ENCODE data around the gene OR7G2.
"Not testable (repeated sequence)": the region's sequence is repeated elsewhere in the genome, so short reads cannot be mapped to it uniquely, and the experiment has no call there.

The OR7G2 gene

GRCh38 chr19:9071720-9072119 is 35.6 kb downstream of the OR7G2 start:
- not testable (repeated sequence) for DNase-seq

- no peak for DNase-seq
Observed at GRCh38 chr19:9070066-9070465, 37.2 kb downstream of the OR7G2 start.

- DNase-seq = no peak
Observed at GRCh38 chr19:9065457-9066014, 41.7 kb downstream of the OR7G2 start.

GRCh38 chr19:9061879-9062278 is 45.4 kb downstream of the OR7G2 start:
- no peak for DNase-seq

GRCh38 chr19:9060564-9061340 is 46.5 kb downstream of the OR7G2 start:
- no peak for DNase-seq

- DNase-seq = no peak
Observed at GRCh38 chr19:9058905-9059667, 48.2 kb downstream of the OR7G2 start.

GRCh38 chr19:9057505-9058258 is 49.6 kb downstream of the OR7G2 start:
- DNase-seq = no peak

GRCh38 chr19:9056131-9056530 is 51.1 kb downstream of the OR7G2 start:
- not testable (repeated sequence) for DNase-seq

GRCh38 chr19:9054765-9055164 is 52.5 kb downstream of the OR7G2 start:
- no peak for DNase-seq

- no peak for DNase-seq
Observed at GRCh38 chr19:9054207-9054606, 53.1 kb downstream of the OR7G2 start.

GRCh38 chr19:9053674-9054073 is 53.6 kb downstream of the OR7G2 start:
- DNase-seq = not testable (repeated sequence)

GRCh38 chr19:9052894-9053293 is 54.4 kb downstream of the OR7G2 start:
- DNase-seq = no peak

Data from SHP77 (cell line).